Right cardiac atrium (tissue), 5 donors: ENCODE data around the gene MYLK. TPM values are rescaled to one million over a fixed set of nuclear protein-coding genes. Genes with fewer than 3 reads are reported as not detected.
"Not testable (repeated sequence)": the region's sequence is repeated elsewhere in the genome, so short reads cannot be mapped to it uniquely, and the experiment has no call there.

Experiments used
- ATAC-seq, 2 donors: fragments of 200-7000 bp; cut with Tn5 transposase; one replicate each; pipeline versions ENCODE4 v1.8.0 to v1.9.1; 2020; ENCODE audit warnings: moderate library complexity in 2 of 2, mild to moderate bottlenecking in 1 of 2
- DNase-seq, 3 donors: peaks; one replicate each; pipeline ENCODE4 v3.0.0-alpha.2; 2020
- H3K27ac ChIP-seq: one replicate; pipeline ENCODE4 v1.5.1; 2013; ENCODE audit warnings: mild to moderate bottlenecking, low read length, control low read depth, moderate library complexity
- H3K27me3 ChIP-seq: one replicate; pipeline ENCODE4 v1.6.1; 2013; ENCODE audit not compliant: control insufficient read depth, insufficient read depth
- H3K4me1 ChIP-seq: one replicate; pipeline ENCODE4 v1.6.1; 2013; ENCODE audit warnings: low read length; ENCODE audit not compliant: control insufficient read depth, insufficient read depth
- H3K4me3 ChIP-seq: one replicate; pipeline ENCODE4 v1.5.1; 2013; ENCODE audit warnings: low read length, control low read depth
- H3K9me3 ChIP-seq: one replicate; pipeline ENCODE4 v1.6.1; 2013; ENCODE audit warnings: low read length; ENCODE audit not compliant: control insufficient read depth
- WGBS: extraction: QIAGEN DNeasy Blood & Tissue Kit; methylation state at CpG from one replicate; pipeline ENCODE4 v1.1.7; 2013; 5-methylcytosine and 5-hydroxymethylcytosine counted together
- intact Hi-C, 4 donors: fragments of 100-400 bp; cut with DNase I; formaldehyde crosslinking; loops; one replicate each; pipeline versions ENCODE4 v1.11.0 to v1.14.0; 2022 to 2023
- polyA plus RNA-seq: library from polyadenylated mRNA; stranded (reverse); fragments of 200-250 nt; gene quantifications from one replicate; pipeline ENCODE4 v1.2.3, GENCODE V29; 2013
- total RNA-seq, 4 donors: library from RNA; stranded (reverse); fragmentation: NEBNext Ultra II Directional; extraction: Animal tissue kit (Norgen Biotek cat#: 25700); gene quantifications; one replicate each; pipeline ENCODE4 v1.2.1, GENCODE V29; 2021
- donor health status: healthy with polysubstance abuse.
- donor health status: DM: no; HTN: yes; CAD: no.
- donor health status: DM: no; HTN: no; CAD: no.
- donor health status: DM: no; HTN: yes; CAD: no; lungs with severe emphysema.
- donor health status: DM: yes; HTN: yes; CAD: no.

MYLK gene
- total and polyA plus RNA-seq, 5 donors, result 27.3 to 645 (median 53.5) TPM

GRCh38 chr3:123719862-123720453 is 164.2 kb downstream of the MYLK start:
- Histone ChIP-seq H3K27ac (peak overlapping the region; percentile 69), H3K27me3 (no peaks in the 10 kb centered on the region), H3K4me3 (no peak overlapping the region), H3K4me1 (peaks cover 6% of the 10 kb centered on the region), H3K9me3 (no peaks in the 10 kb centered on the region)
- intact Hi-C loops, result loop anchor here in 2 of 4 donors (5.0 kb wide), 1 partner anchor 68 kb away; no protein-coding TSS in a partner anchor
- DNase-seq (peak; percentile 68 to 88 (median 84)), ATAC-seq (peak; percentile 81)
- 30% methylated on average over 14 of the region's 14 CpGs for WGBS

GRCh38 chr3:123719061-123719756 is 164.9 kb downstream of the MYLK start:
- ATAC-seq (peak; percentile 81 to 82), DNase-seq (peak; percentile 82 to 94 (median 93))
- WGBS, result 15% methylated on average over 15 of the region's 15 CpGs
- H3K27ac ChIP-seq, result peak overlapping the region; percentile 40
- not testable (repeated sequence) for H3K4me3 ChIP-seq, H3K4me1 ChIP-seq, H3K9me3 ChIP-seq, H3K27me3 ChIP-seq
- intact Hi-C loops, result loop anchor here in 2 of 4 donors (5.0 kb wide), 1 partner anchor 67 kb away; no protein-coding TSS in a partner anchor

GRCh38 chr3:123718108-123718507 is 166.0 kb downstream of the MYLK start:
- intact Hi-C loops, result loop anchor here in 2 of 4 donors (5.0 kb wide), 1 partner anchor 66 kb away; no protein-coding TSS in a partner anchor
- Histone ChIP-seq H3K9me3 (no peaks in the 10 kb centered on the region), H3K27me3 (no peaks in the 10 kb centered on the region), H3K4me1 (peaks cover 3% of the 10 kb centered on the region), H3K4me3 (no peak overlapping the region), H3K27ac (no peak overlapping the region)
- 88% methylated on average over 5 of the region's 5 CpGs for WGBS
- DNase-seq (no peak), ATAC-seq (no peak)

- DNase-seq, H3K4me3 ChIP-seq, H3K27me3 ChIP-seq, ATAC-seq, H3K4me1 ChIP-seq, H3K27ac ChIP-seq, H3K9me3 ChIP-seq: not testable (repeated sequence)
- intact Hi-C loops, result loop anchor here in 2 of 4 donors (5.0 kb wide), 1 partner anchor 65 kb away; no protein-coding TSS in a partner anchor
- WGBS, result 68% methylated on average over 2 of the region's 2 CpGs
These were observed 166.7 kb downstream of the MYLK start for GRCh38 chr3:123717451-123717850.

- 84% methylated on average over 4 of the region's 4 CpGs for WGBS
- Histone ChIP-seq H3K9me3 (no peaks in the 10 kb centered on the region), H3K4me1 (peaks cover 12% of the 10 kb centered on the region)
These were observed 167.7 kb downstream of the MYLK start for GRCh38 chr3:123716411-123716810.

GRCh38 chr3:123713211-123713610 is 170.9 kb downstream of the MYLK start:
- H3K27ac ChIP-seq, result no peak overlapping the region
- WGBS, result 93% methylated on average over 8 of the region's 8 CpGs
- ATAC-seq (peak; percentile 34 to 58), DNase-seq (no peak)
- H3K4me3 ChIP-seq, result no peak overlapping the region
- peaks cover 10% of the 10 kb centered on the region for H3K4me1 ChIP-seq
- intact Hi-C loops, result no loop called here
- H3K27me3 ChIP-seq, result no peaks in the 10 kb centered on the region
- H3K9me3 ChIP-seq, result no peaks in the 10 kb centered on the region

More at GRCh38 chr3:123716411-123716810, 167.7 kb downstream of the MYLK start:
- Histone ChIP-seq H3K27me3 (no peaks in the 10 kb centered on the region), H3K4me3 (no peak overlapping the region), H3K27ac (no peak overlapping the region)
- intact Hi-C loops, result loop anchor here in 2 of 4 donors (5.0 kb wide), 1 partner anchor 64 kb away; no protein-coding TSS in a partner anchor
- ATAC-seq (no peak), DNase-seq (no peak)

GRCh38 chr3:123712077-123712860 is 171.9 kb downstream of the MYLK start:
- peak; percentile 19 to 43 for ATAC-seq
- no peak overlapping the region for H3K27ac ChIP-seq
- no peaks in the 10 kb centered on the region for H3K27me3 ChIP-seq
- WGBS, result 49% methylated on average over 14 of the region's 14 CpGs
- no peak overlapping the region for H3K4me3 ChIP-seq
- H3K4me1 ChIP-seq, result peaks cover 10% of the 10 kb centered on the region
- intact Hi-C loops, result no loop called here
- no peaks in the 10 kb centered on the region for H3K9me3 ChIP-seq
- DNase-seq, result no peak

GRCh38 chr3:123711356-123711755 is 172.8 kb downstream of the MYLK start:
- no peak for ATAC-seq
- Histone ChIP-seq H3K27ac (no peak overlapping the region), H3K4me1 (peaks cover 10% of the 10 kb centered on the region), H3K4me3 (no peak overlapping the region), H3K9me3 (no peaks in the 10 kb centered on the region), H3K27me3 (no peaks in the 10 kb centered on the region)
- WGBS, result 88% methylated on average over 3 of the region's 3 CpGs
- intact Hi-C loops, result no loop called here
- no peak for DNase-seq

- Histone ChIP-seq H3K4me3 (no peak overlapping the region), H3K4me1 (peaks cover 10% of the 10 kb centered on the region), H3K27ac (no peak overlapping the region), H3K9me3 (no peaks in the 10 kb centered on the region), H3K27me3 (no peaks in the 10 kb centered on the region)
- no peak for DNase-seq
- no peak for ATAC-seq
- intact Hi-C loops, result no loop called here
- WGBS, result 73% methylated on average over 10 of the region's 10 CpGs
These were observed 175.6 kb downstream of the MYLK start for GRCh38 chr3:123708531-123708930.

- H3K27me3 ChIP-seq, result not testable (repeated sequence)
- whole genome bisulfite sequencing, result 90% methylated on average over 7 of the region's 7 CpGs
These were observed 176.5 kb downstream of the MYLK start for GRCh38 chr3:123707641-123708040.

GRCh38 chr3:123706871-123707270 is 177.3 kb downstream of the MYLK start:
- H3K27me3 ChIP-seq, result no peaks in the 10 kb centered on the region
- H3K9me3 ChIP-seq, result no peaks in the 10 kb centered on the region
- H3K27ac ChIP-seq, result no peak overlapping the region
- H3K4me3 ChIP-seq, result no peak overlapping the region
- no peak for ATAC-seq
- peaks cover 4% of the 10 kb centered on the region for H3K4me1 ChIP-seq
- WGBS, result 93% methylated on average over 8 of the region's 8 CpGs
- intact Hi-C loops, result no loop called here
- DNase-seq, result no peak

More at GRCh38 chr3:123707641-123708040, 176.5 kb downstream of the MYLK start:
- H3K9me3 ChIP-seq, H3K27ac ChIP-seq, ATAC-seq, DNase-seq, H3K4me3 ChIP-seq, intact Hi-C loops: not testable (repeated sequence)
- H3K4me1 ChIP-seq, result peaks cover 10% of the 10 kb centered on the region
